Measurements from ENCODE around the gene GRID2.

DNA sequence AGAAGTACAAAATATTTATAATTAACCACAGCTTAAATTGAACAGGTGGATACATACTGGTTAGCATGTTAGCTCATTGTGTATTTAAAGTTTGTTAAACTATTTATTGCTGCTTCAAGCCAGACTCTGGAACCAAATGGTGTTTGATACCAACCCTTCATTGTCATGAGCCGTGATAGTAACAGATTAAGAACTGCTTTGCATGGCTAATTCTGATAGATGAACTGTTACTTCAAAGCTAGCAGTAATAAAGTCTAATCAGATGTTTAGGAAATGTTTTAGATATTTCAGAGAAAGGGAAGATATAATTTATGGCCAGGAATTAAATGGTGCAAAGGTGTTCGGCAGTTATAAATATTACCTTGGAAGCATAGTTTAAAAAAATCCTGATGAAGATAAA, 848.7 kb downstream of the GRID2 start:
- TF ChIP-seq, protein P1, sequence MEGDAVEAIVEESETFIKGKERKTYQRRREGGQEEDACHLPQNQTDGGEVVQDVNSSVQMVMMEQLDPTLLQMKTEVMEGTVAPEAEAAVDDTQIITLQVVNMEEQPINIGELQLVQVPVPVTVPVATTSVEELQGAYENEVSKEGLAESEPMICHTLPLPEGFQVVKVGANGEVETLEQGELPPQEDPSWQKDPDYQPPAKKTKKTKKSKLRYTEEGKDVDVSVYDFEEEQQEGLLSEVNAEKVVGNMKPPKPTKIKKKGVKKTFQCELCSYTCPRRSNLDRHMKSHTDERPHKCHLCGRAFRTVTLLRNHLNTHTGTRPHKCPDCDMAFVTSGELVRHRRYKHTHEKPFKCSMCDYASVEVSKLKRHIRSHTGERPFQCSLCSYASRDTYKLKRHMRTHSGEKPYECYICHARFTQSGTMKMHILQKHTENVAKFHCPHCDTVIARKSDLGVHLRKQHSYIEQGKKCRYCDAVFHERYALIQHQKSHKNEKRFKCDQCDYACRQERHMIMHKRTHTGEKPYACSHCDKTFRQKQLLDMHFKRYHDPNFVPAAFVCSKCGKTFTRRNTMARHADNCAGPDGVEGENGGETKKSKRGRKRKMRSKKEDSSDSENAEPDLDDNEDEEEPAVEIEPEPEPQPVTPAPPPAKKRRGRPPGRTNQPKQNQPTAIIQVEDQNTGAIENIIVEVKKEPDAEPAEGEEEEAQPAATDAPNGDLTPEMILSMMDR (IDR thresholded peaks at IDR 0.05), result no peak
- no peak for TF ChIP-seq EZH2 (IDR thresholded peaks at IDR 0.05)
